ENCODE data around the gene OVCH1. TPM values are rescaled to one million over a fixed set of nuclear protein-coding genes. Genes with fewer than 3 reads are reported as not detected.

Gene OVCH1
- total RNA-seq, 4 donors from 2014 or later, result 0.35 to 1.0 TPM; not detected in 2

- no peak overlapping the region for H3K4me3 ChIP-seq
- no peaks in the 10 kb centered on the region for H3K36me3 ChIP-seq
- no peak for TF ChIP-seq CTCF (IDR thresholded peaks at IDR 0.05)
- no peak for TF ChIP-seq POLR2A (IDR thresholded peaks at IDR 0.05)
- intact Hi-C loops (cut with DNase I; ENCODE audit: low total_unique reads), result no loop called here
- no peaks in the 10 kb centered on the region for H3K9me3 ChIP-seq
- no peak for DNase-seq
- no peaks in the 10 kb centered on the region for H3K27me3 ChIP-seq
- H3K4me1 ChIP-seq, result no peaks in the 10 kb centered on the region
- no peak overlapping the region for H3K27ac ChIP-seq
These were observed 7.6 kb upstream of the OVCH1 start for GRCh38 chr12:29505122-29505521.

GRCh38 chr12:29503283-29503682 is 5.8 kb upstream of the OVCH1 start:
- no peak for TF ChIP-seq POLR2A (IDR thresholded peaks at IDR 0.05)
- no peak for TF ChIP-seq CTCF (IDR thresholded peaks at IDR 0.05)
- Histone ChIP-seq H3K4me1 (no peaks in the 10 kb centered on the region), H3K27ac (no peak overlapping the region), H3K27me3 (no peaks in the 10 kb centered on the region), H3K4me3 (no peak overlapping the region), H3K9me3 (no peaks in the 10 kb centered on the region), H3K36me3 (no peaks in the 10 kb centered on the region)
- intact Hi-C loops (cut with DNase I; ENCODE audit: low total_unique reads), result no loop called here
- no peak for DNase-seq

GRCh38 chr12:29499235-29499634 is 1.7 kb upstream of the OVCH1 start:
- no peaks in the 10 kb centered on the region for H3K9me3 ChIP-seq
- H3K36me3 ChIP-seq, result no peaks in the 10 kb centered on the region
- H3K27me3 ChIP-seq, result no peaks in the 10 kb centered on the region
- no peak for TF ChIP-seq CTCF (IDR thresholded peaks at IDR 0.05)
- no peak for TF ChIP-seq POLR2A (IDR thresholded peaks at IDR 0.05)
- no peak overlapping the region for H3K4me3 ChIP-seq
- intact Hi-C loops (cut with DNase I; ENCODE audit: low total_unique reads), result no loop called here
- no peak overlapping the region for H3K27ac ChIP-seq
- no peak for DNase-seq
- H3K4me1 ChIP-seq, result no peaks in the 10 kb centered on the region

- no peak for TF ChIP-seq CTCF (IDR thresholded peaks at IDR 0.05)
- TF ChIP-seq POLR2A (IDR thresholded peaks at IDR 0.05), result no peak
- H3K27ac ChIP-seq, result no peak overlapping the region
- intact Hi-C loops (cut with DNase I; ENCODE audit: low total_unique reads), result no loop called here
- no peaks in the 10 kb centered on the region for H3K9me3 ChIP-seq
- H3K4me1 ChIP-seq, result no peaks in the 10 kb centered on the region
- no peaks in the 10 kb centered on the region for H3K27me3 ChIP-seq
- H3K36me3 ChIP-seq, result no peaks in the 10 kb centered on the region
- DNase-seq, result no peak
- H3K4me3 ChIP-seq, result no peak overlapping the region
These were observed 4.6 kb downstream of the OVCH1 start for GRCh38 chr12:29492891-29493290.

GRCh38 chr12:29486972-29487371 is 10.5 kb downstream of the OVCH1 start:
- H3K4me3 ChIP-seq, result no peak overlapping the region
- H3K9me3 ChIP-seq, result no peaks in the 10 kb centered on the region

More at GRCh38 chr12:29486972-29487371, 10.5 kb downstream of the OVCH1 start:
- Histone ChIP-seq H3K27ac (no peak overlapping the region), H3K36me3 (no peaks in the 10 kb centered on the region), H3K4me1 (no peaks in the 10 kb centered on the region), H3K27me3 (no peaks in the 10 kb centered on the region)
- DNase-seq, result no peak
- intact Hi-C loops (cut with DNase I; ENCODE audit: low total_unique reads), result no loop called here
- no peak for TF ChIP-seq CTCF (IDR thresholded peaks at IDR 0.05)
- TF ChIP-seq POLR2A (IDR thresholded peaks at IDR 0.05), result no peak
